Pancreas (tissue), 10 donors: ENCODE measurements around the gene ZNF524. TPM values are rescaled to one million over a fixed set of nuclear protein-coding genes. Genes with fewer than 3 reads are reported as not detected.

Source experiments
- ATAC-seq, 4 donors: fragments of 200-7000 bp; cut with Tn5 transposase; one replicate each; pipeline versions ENCODE4 v1.8.0 to v1.9.1; 2020; ENCODE audit warnings: mild to moderate bottlenecking in 4 of 4, moderate library complexity in 4 of 4
- DNase-seq, 6 donors: peaks; one replicate each; pipeline ENCODE4 v3.0.0-alpha.2; 2020
- FAIRE-seq: peaks from 2 replicates; lab custom pipeline; 2012; peaks lifted over from hg19 to GRCh38; lab: Jason Lieb, UNC
- H3K27ac ChIP-seq, 4 donors: fragments of 200-600 bp; sonication (generic); 1 replicate in 3 of 4; 2 replicates in 1 of 4; pipeline versions ENCODE4 v1.5.0 to v1.8.0; 2020
- H3K27me3 ChIP-seq, 4 donors: fragments of 200-600 bp; one replicate each; pipeline ENCODE4 v1.8.0; 2021
- H3K36me3 ChIP-seq, 3 donors: fragments of 200-600 bp; sonication (generic) in 1 of 3; one replicate each; pipeline versions ENCODE4 v1.5.0 to v1.8.0; 2020 to 2021
- H3K4me1 ChIP-seq, 3 donors: fragments of 200-600 bp; one replicate each; pipeline ENCODE4 v1.8.0; 2021
- H3K4me3 ChIP-seq, 4 donors: fragments of 200-600 bp; sonication (generic) in 2 of 4; one replicate each; pipeline versions ENCODE4 v1.5.0 to v1.8.0; 2020 to 2021
- H3K9me3 ChIP-seq, 4 donors: fragments of 200-600 bp; one replicate each; pipeline ENCODE4 v1.8.0; 2021
- CTCF ChIP-seq, 4 donors: fragments of 200-600 bp; sonication (generic) in 3 of 4; IDR thresholded peaks; one replicate each; pipeline versions ENCODE4 v1.5.0 to v1.8.0; 2021; ENCODE audit warnings: antibody characterized with exemption in 4 of 4
- WGBS, 2 donors: extraction: QIAGEN DNeasy Blood & Tissue Kit; methylation state at CpG; one replicate each; pipeline ENCODE4 v1.1.7; 2013; 5-methylcytosine and 5-hydroxymethylcytosine counted together
- intact Hi-C, 3 donors: fragments of 100-400 bp; cut with DNase I; formaldehyde crosslinking; loops; one replicate each; pipeline versions ENCODE4 v1.11.1 to v1.14.2; 2022
- polyA plus RNA-seq, 2 donors: library from polyadenylated mRNA; stranded (reverse); fragments of 200-250 nt; gene quantifications; one replicate each; pipeline ENCODE4 v1.2.3, GENCODE V29; 2013
- total RNA-seq, 6 donors: library from RNA; stranded (reverse); fragmentation: NEBNext Ultra II Directional in 4 of 6; extraction: Animal tissue kit (Norgen Biotek cat#: 25700) in 4 of 6; gene quantifications; one replicate each; pipeline versions ENCODE4 v1.2.1 to v1.2.4, GENCODE V29; 2021 to 2023
- donor health status: healthy with polysubstance abuse.
- donor health status: DM: no; HTN: no; CAD: no; lungs with moderate emphysema.
- donor health status: DM: no; HTN: no; CAD: no.
- donor health status: control.
- donor health status: control.
- donor health status: Bipolar disorder and iron deficiency.
- donor health status: DM: yes; HTN: yes; CAD: no.
- donor health status: DM: no; HTN: no; CAD: no.
- donor health status: DM: no; HTN: no; CAD: no.
- donor health status: DM: yes; HTN: yes; CAD: no.

ZNF524 gene
- total and polyA plus RNA-seq, 8 donors = 17.1 to 79.4 (median 33.1) TPM

- no peak overlapping the region for H3K4me3 ChIP-seq
- no peak overlapping the region for H3K27ac ChIP-seq
- no peak for TF ChIP-seq CTCF (IDR thresholded peaks at IDR 0.05)
- WGBS, 2 donors = 91 to 95% methylated on average over 56 to 73 of the region's 73 CpGs
- DNase-seq (peak in 3 of 6 donors; percentile 10 to 65 (median 42)), FAIRE-seq (no peak), ATAC-seq (no peak)
- no peaks in the 10 kb centered on the region for H3K27me3 ChIP-seq
- intact Hi-C loops = no loop called here
- peaks cover 0 to 19% (median 3%) of the 10 kb centered on the region in 3 donors for H3K36me3 ChIP-seq
- no peaks in the 10 kb centered on the region for H3K4me1 ChIP-seq
- no peaks in the 10 kb centered on the region for H3K9me3 ChIP-seq
Observed at GRCh38 chr19:55592391-55593090, 7.5 kb upstream of the ZNF524 start.

- Histone ChIP-seq H3K27ac (no peak overlapping the region), H3K4me1 (no peaks in the 10 kb centered on the region), H3K4me3 (no peak overlapping the region), H3K9me3 (no peaks in the 10 kb centered on the region), H3K27me3 (no peaks in the 10 kb centered on the region), H3K36me3 (peaks cover 0 to 19% (median 3%) of the 10 kb centered on the region in 3 donors)
- intact Hi-C loops = no loop called here
- 88 to 89% methylated on average over 61 to 68 of the region's 68 CpGs for WGBS, 2 donors
- TF ChIP-seq CTCF (IDR thresholded peaks at IDR 0.05) = no peak
- DNase-seq (peak in 3 of 6 donors; percentile 8 to 69 (median 42)), ATAC-seq (no peak), FAIRE-seq (no peak)
Observed at GRCh38 chr19:55593096-55593772, 6.9 kb upstream of the ZNF524 start.

- Histone ChIP-seq H3K4me3 (no peak overlapping the region), H3K4me1 (no peaks in the 10 kb centered on the region), H3K36me3 (peaks cover 0 to 19% (median 3%) of the 10 kb centered on the region in 3 donors), H3K27me3 (no peaks in the 10 kb centered on the region), H3K27ac (no peak overlapping the region), H3K9me3 (no peaks in the 10 kb centered on the region)
- intact Hi-C loops = no loop called here
- ATAC-seq (no peak), DNase-seq (no peak), FAIRE-seq (no peak)
- no peak for TF ChIP-seq CTCF (IDR thresholded peaks at IDR 0.05)
- WGBS, 2 donors = 89% methylated on average over 4 of the region's 4 CpGs
Observed at GRCh38 chr19:55594996-55595545, 5.0 kb upstream of the ZNF524 start.

- intact Hi-C loops = no loop called here
- ATAC-seq = no peak
- H3K27me3 ChIP-seq = no peaks in the 10 kb centered on the region
- no peak for DNase-seq
- 95% methylated on average over 3 of the region's 3 CpGs for WGBS, 2 donors
- peaks cover 0 to 19% (median 3%) of the 10 kb centered on the region in 3 donors for H3K36me3 ChIP-seq
- H3K4me3 ChIP-seq = no peak overlapping the region
- FAIRE-seq = no peak
- no peaks in the 10 kb centered on the region for H3K9me3 ChIP-seq
- no peak for TF ChIP-seq CTCF (IDR thresholded peaks at IDR 0.05)
- no peak overlapping the region for H3K27ac ChIP-seq
- peaks cover 0 to 5% (median 0%) of the 10 kb centered on the region in 3 donors for H3K4me1 ChIP-seq
Observed at GRCh38 chr19:55596304-55596703, 3.8 kb upstream of the ZNF524 start.
